GM23338 (cell line): ENCODE measurements around the gene PKNOX2. TPM values are rescaled to one million over a fixed set of nuclear protein-coding genes. Genes with fewer than 3 reads are reported as not detected.

Source experiments
- ATAC-seq: fragments of 200-7000 bp; cut with Tn5 transposase; 3 replicates; pipeline ENCODE4 v1.9.1; 2020
- DNase-seq: peaks from one replicate; pipeline ENCODE4 v3.0.0-alpha.2; 2015; ENCODE audit warnings: low spot score
- H2AFZ ChIP-seq: fragments of 200-600 bp; sonication (generic); 2 replicates; pipeline ENCODE4 v1.8.0; 2016; ENCODE audit warnings: antibody characterized with exemption, mild to moderate bottlenecking, moderate library complexity
- H3F3A ChIP-seq: fragments of 200-600 bp; sonication (generic); replicated peaks from 2 replicates; pipeline ENCODE4 v1.8.0; 2017; ENCODE audit warnings: antibody characterized with exemption, mixed run types, low read depth
- H3K27ac ChIP-seq: fragments of 200-600 bp; sonication (generic); 2 replicates; pipeline ENCODE4 v1.6.1; 2016; ENCODE audit warnings: low read depth
- H3K27me3 ChIP-seq: fragments of 200-600 bp; sonication (generic); 2 replicates; pipeline ENCODE4 v1.8.0; 2016; ENCODE audit warnings: mild to moderate bottlenecking, mixed run types, moderate library complexity; ENCODE audit not compliant: insufficient read depth
- H3K36me3 ChIP-seq: fragments of 200-600 bp; sonication (generic); 2 replicates; pipeline ENCODE4 v1.8.0; 2016; ENCODE audit warnings: mild to moderate bottlenecking; ENCODE audit not compliant: insufficient read depth
- H3K4me1 ChIP-seq: fragments of 200-600 bp; sonication (generic); 2 replicates; pipeline ENCODE4 v1.8.0; 2016; ENCODE audit warnings: mild to moderate bottlenecking, moderate library complexity; ENCODE audit not compliant: insufficient read depth
- H3K4me2 ChIP-seq: fragments of 200-600 bp; sonication (generic); 2 replicates; pipeline ENCODE4 v1.7.1; 2017; ENCODE audit warnings: mixed run types
- H3K4me3 ChIP-seq: fragments of 200-600 bp; sonication (generic); 2 replicates; pipeline ENCODE4 v1.6.1; 2016; ENCODE audit warnings: mixed run types
- H3K79me2 ChIP-seq: fragments of 200-600 bp; sonication (generic); replicated peaks from 2 replicates; pipeline ENCODE4 v1.8.0; 2017; ENCODE audit warnings: mild to moderate bottlenecking; ENCODE audit not compliant: insufficient read depth
- H3K9me2 ChIP-seq: fragments of 200-600 bp; sonication (generic); 2 replicates; pipeline ENCODE4 v1.8.0; 2017; ENCODE audit not compliant: insufficient read depth
- H4K20me1 ChIP-seq: fragments of 200-600 bp; sonication (generic); replicated peaks from 2 replicates; pipeline ENCODE4 v1.8.0; 2017; ENCODE audit warnings: mild to moderate bottlenecking; ENCODE audit not compliant: insufficient read depth
- H3K27ac Mint-ChIP-seq: 2 replicates; pipeline ENCODE4 v1.8.0; 2020; ENCODE audit warnings: inconsistent platforms, mild to moderate bottlenecking, moderate library complexity, mixed read lengths
- H3K27me3 Mint-ChIP-seq: 3 replicates; pipeline ENCODE4 v1.8.0; 2022; ENCODE audit warnings: low read depth, mild to moderate bottlenecking, moderate library complexity, mixed read lengths, inconsistent platforms; ENCODE audit not compliant: insufficient read depth, poor library complexity
- H3K36me3 Mint-ChIP-seq: 3 replicates; pipeline ENCODE4 v1.8.0; 2021; ENCODE audit warnings: low read depth, mild to moderate bottlenecking, inconsistent platforms, moderate library complexity, mixed read lengths
- H3K4me1 Mint-ChIP-seq: 3 replicates; pipeline ENCODE4 v1.8.0; 2020; ENCODE audit warnings: mild to moderate bottlenecking, inconsistent platforms, mixed read lengths
- H3K4me3 Mint-ChIP-seq: 3 replicates; pipeline ENCODE4 v1.8.0; 2021; ENCODE audit warnings: moderate library complexity, mild to moderate bottlenecking, inconsistent platforms, mixed read lengths
- H3K9me3 Mint-ChIP-seq: 3 replicates; pipeline ENCODE4 v1.8.0; 2020; ENCODE audit warnings: moderate library complexity, mild to moderate bottlenecking, inconsistent platforms, mixed read lengths
- CREB1 ChIP-seq: fragments of 250-450 bp; sonication (Bioruptor Pico); IDR thresholded peaks from 2 replicates; pipeline ENCODE4 v1.5.0; 2020; ENCODE audit warnings: low read depth, mild to moderate bottlenecking, moderate library complexity
- CTCF ChIP-seq, 2 experiments: fragments of 200-600 bp in 1 of 2; sonication (generic) in 1 of 2; conservative IDR thresholded peaks; 2 replicates each; pipeline versions ENCODE4 v1.5.1 to v1.6.1; 2016 to 2017; ENCODE audit warnings: antibody characterized with exemption in 2 of 2, low read depth in 2 of 2, mild to moderate bottlenecking in 2 of 2, moderate library complexity in 1 of 2
- ETS1 ChIP-seq: IDR thresholded peaks from 2 replicates; pipeline ENCODE4 v1.6.1; 2016; ENCODE audit warnings: antibody characterized with exemption
- EZH2phosphoT487 ChIP-seq: fragments of 200-600 bp; sonication (generic); IDR thresholded peaks from one replicate; pipeline ENCODE4 v1.8.1; 2018; ENCODE audit warnings: antibody characterized with exemption; ENCODE audit not compliant: unreplicated experiment
- NANOG ChIP-seq: IDR thresholded peaks from 2 replicates; pipeline ENCODE4 v1.6.1; 2016; ENCODE audit warnings: antibody characterized with exemption, borderline replicate concordance
- POLR2AphosphoS5 ChIP-seq: IDR thresholded peaks from 2 replicates; pipeline ENCODE4 v1.6.1; 2016; ENCODE audit warnings: antibody characterized with exemption, low read depth
- STAT1 ChIP-seq: IDR thresholded peaks from one replicate; pipeline ENCODE4 v1.6.1; 2016; ENCODE audit warnings: antibody characterized with exemption; ENCODE audit not compliant: unreplicated experiment
- ZNF114 ChIP-seq: fragments of 250-450 bp; sonication (Bioruptor Pico); IDR thresholded peaks from 2 replicates; pipeline ENCODE4 v1.5.0; 2020; ENCODE audit warnings: mild to moderate bottlenecking, moderate library complexity
- ZNF331 ChIP-seq: fragments of 250-450 bp; sonication (Bioruptor Pico); IDR thresholded peaks from 2 replicates; pipeline ENCODE4 v1.5.0; 2020; ENCODE audit warnings: low read depth, mild to moderate bottlenecking, moderate library complexity
- ZNF462 ChIP-seq: fragments of 250-450 bp; sonication (Bioruptor Pico); IDR thresholded peaks from 2 replicates; pipeline ENCODE4 v1.5.0; 2020; ENCODE audit warnings: mild to moderate bottlenecking, moderate library complexity
- polyA plus RNA-seq: library from polyadenylated mRNA; unstranded; fragments of >200 nt; fragmentation: Nextera tagmentation; extraction: Ambion mirVana; gene quantifications from 2 replicates; pipeline ENCODE4 v1.2.1, GENCODE V29; 2016
- total RNA-seq: library from RNA; depleted of rRNA; stranded (reverse); fragments of >200 nt; shearing (Covaris generic); gene quantifications from 2 replicates; pipeline ENCODE4 v1.2.3, GENCODE V29; 2014

Gene PKNOX2
- total and polyA plus RNA-seq, 2 experiments from 2014 or later = 0.42 to 0.83 TPM

GRCh38 chr11:125398475-125398874 lies 233.9 kb downstream of the PKNOX2 start (continued):
- TF ChIP-seq ZNF462 (CRISPR knock-in tag) = no peak

GRCh38 chr11:125398994-125399640 lies 234.6 kb downstream of the PKNOX2 start:
- no peaks in the 10 kb centered on the region for H3K27me3 ChIP-seq
- H3K9me3 Mint-ChIP-seq = no peaks in the 10 kb centered on the region
- H3K4me3 ChIP-seq = no peak overlapping the region
- no peaks in the 10 kb centered on the region for H3K36me3 Mint-ChIP-seq
- H3K79me2 ChIP-seq = no peaks in the 10 kb centered on the region
- no peak overlapping the region for H3K27ac ChIP-seq
- ATAC-seq (no peak), DNase-seq (no peak)
- no peaks in the 10 kb centered on the region for H3F3A ChIP-seq
- H3K4me2 ChIP-seq = no peak overlapping the region
- 0 out of 2 replicates have a peak, but pooled peaks cover 2% of the 10 kb centered on the region for H3K9me2 ChIP-seq
- no peaks in the 10 kb centered on the region for H4K20me1 ChIP-seq
- H3K4me1 Mint-ChIP-seq = peaks cover 47% of the 10 kb centered on the region
- H3K4me3 Mint-ChIP-seq = no peak overlapping the region
- H3K27me3 Mint-ChIP-seq = peaks cover 15% of the 10 kb centered on the region
- peaks cover 23% of the 10 kb centered on the region for H3K4me1 ChIP-seq
- TF ChIP-seq ZNF114 (CRISPR knock-in tag) (no peak), STAT1 (no peak), CTCF (conservative IDR thresholded peaks at IDR 0.05; ENCODE audit: low read depth in 2 of 2) (no peak), NANOG (no peak), ZNF331 (no peak), ETS1 (no peak), EZH2phosphoT487 (no peak), CREB1 (CRISPR knock-in tag) (no peak), POLR2AphosphoS5 (no peak)
- H3K36me3 ChIP-seq = no peaks in the 10 kb centered on the region
- H3K27ac Mint-ChIP-seq = no peak overlapping the region
- H2AFZ ChIP-seq = no peak overlapping the region
